ENCODE measurements around the gene UBE2A.

- no peak for TF ChIP-seq CTCF (IDR thresholded peaks at IDR 0.05; ENCODE audit: low read length)
- no peak for TF ChIP-seq EZH2 (IDR thresholded peaks at IDR 0.05; ENCODE audit: borderline replicate concordance, low read length)
Observed at GRCh38 chrX:119529345-119530276, 44.8 kb upstream of the UBE2A start.

Measured in OCI-LY1 (cell line).